ENCODE results near the gene CSTPP1. TPM values are rescaled to one million over a fixed set of nuclear protein-coding genes. Genes with fewer than 3 reads are reported as not detected.

The CSTPP1 gene
- total RNA-seq, 1 donor from 2014 or later = 30.0 TPM

DNA sequence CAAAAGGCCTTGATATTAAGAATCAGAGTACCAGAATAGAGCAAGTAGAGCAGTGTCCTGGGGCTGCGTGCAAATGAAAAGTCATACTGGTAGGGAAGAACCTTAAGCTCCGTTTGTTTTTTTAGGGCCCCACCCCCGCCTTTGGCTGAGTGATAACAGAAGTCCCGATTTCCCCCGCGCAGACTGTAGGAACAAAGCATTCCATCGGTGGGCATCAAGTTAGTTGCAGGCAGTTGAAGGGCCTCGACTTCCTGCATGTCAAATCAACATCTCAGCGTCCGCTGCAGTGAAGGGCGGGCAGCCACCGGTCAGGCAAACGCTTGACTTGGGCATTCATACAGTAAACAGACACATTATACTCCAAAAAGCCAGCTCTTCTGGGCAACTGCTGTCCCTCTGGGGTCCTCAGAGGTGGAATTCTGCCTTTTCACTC lies 29.9 kb upstream of the CSTPP1 start:
- TF ChIP-seq CTCF (IDR thresholded peaks at IDR 0.05; ENCODE audit: unreplicated experiment) = no peak
- Mint-ChIP-seq H3K27ac (ENCODE audit: unreplicated experiment) (peak overlapping the region; percentile 82), H3K36me3 (ENCODE audit: low read depth, unreplicated experiment) (no peaks in the 10 kb centered on the region), H3K4me1 (ENCODE audit: unreplicated experiment) (peaks cover 51% of the 10 kb centered on the region), H3K9me3 (ENCODE audit: unreplicated experiment) (no peaks in the 10 kb centered on the region), H3K27me3 (ENCODE audit: unreplicated experiment) (peaks cover 4% of the 10 kb centered on the region), H3K4me3 (ENCODE audit: unreplicated experiment) (no peak overlapping the region)
- peak; percentile 48 for DNase-seq (ENCODE audit: low spot score)

DNA sequence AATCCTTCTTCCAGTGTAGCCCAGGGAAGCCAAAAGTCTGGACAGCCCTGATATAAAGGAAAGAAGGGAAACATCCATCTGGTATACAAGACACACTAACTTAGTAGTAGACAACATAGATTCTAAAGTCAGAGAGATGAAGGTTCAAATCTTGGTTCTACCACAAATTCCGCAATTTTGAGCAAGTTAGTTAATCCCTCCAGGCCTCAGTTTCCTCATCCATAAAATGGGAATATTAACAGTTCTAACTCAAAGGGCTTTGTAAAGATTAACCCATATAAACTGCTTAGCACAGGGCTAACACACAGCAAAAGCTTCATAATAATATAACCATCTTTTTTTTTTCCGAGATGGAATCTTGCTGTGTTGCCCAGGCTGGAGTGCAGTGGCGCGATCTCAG lies 29.0 kb upstream of the CSTPP1 start:
- Mint-ChIP-seq H3K27me3 (ENCODE audit: unreplicated experiment) (peaks cover 4% of the 10 kb centered on the region), H3K4me3 (ENCODE audit: unreplicated experiment) (no peak overlapping the region), H3K27ac (ENCODE audit: unreplicated experiment) (peak overlapping the region; percentile 82), H3K36me3 (ENCODE audit: low read depth, unreplicated experiment) (no peaks in the 10 kb centered on the region), H3K4me1 (ENCODE audit: unreplicated experiment) (peaks cover 59% of the 10 kb centered on the region), H3K9me3 (ENCODE audit: unreplicated experiment) (no peaks in the 10 kb centered on the region)
- no peak for DNase-seq (ENCODE audit: low spot score)
- no peak for TF ChIP-seq CTCF (IDR thresholded peaks at IDR 0.05; ENCODE audit: unreplicated experiment)

- Mint-ChIP-seq H3K4me3 (ENCODE audit: unreplicated experiment) (peak overlapping the region; percentile 59), H3K27ac (ENCODE audit: unreplicated experiment) (peak overlapping the region; percentile 77), H3K4me1 (ENCODE audit: unreplicated experiment) (peaks cover 56% of the 10 kb centered on the region), H3K27me3 (ENCODE audit: unreplicated experiment) (peaks cover 3% of the 10 kb centered on the region), H3K36me3 (ENCODE audit: low read depth, unreplicated experiment) (no peaks in the 10 kb centered on the region), H3K9me3 (ENCODE audit: unreplicated experiment) (no peaks in the 10 kb centered on the region)
- TF ChIP-seq CTCF (IDR thresholded peaks at IDR 0.05; ENCODE audit: unreplicated experiment) = no peak
- DNase-seq (ENCODE audit: low spot score) = peak; percentile 27
These were observed 23.9 kb upstream of the CSTPP1 start for GRCh38 chr11:46912526-46913150.

DNA sequence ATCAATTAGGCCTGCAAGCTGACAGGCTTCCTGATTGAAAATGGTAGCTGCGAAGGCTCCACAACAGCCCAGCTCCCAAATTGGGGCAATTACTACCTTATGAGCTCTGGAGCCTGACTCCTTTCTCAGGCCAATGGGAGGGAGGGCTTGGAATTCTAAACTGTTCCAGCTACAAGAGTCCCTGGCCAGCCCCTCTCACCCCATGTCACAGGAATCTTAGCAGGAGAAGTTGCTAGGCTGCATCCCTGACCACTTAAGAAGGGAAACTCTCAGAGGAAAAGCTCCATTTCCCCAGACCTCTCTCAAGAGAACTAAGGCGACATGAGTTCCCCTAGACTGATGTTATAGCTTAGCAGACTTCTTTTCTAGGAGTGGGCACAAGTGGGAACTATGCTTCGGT lies 23.1 kb upstream of the CSTPP1 start:
- H3K9me3 Mint-ChIP-seq (ENCODE audit: unreplicated experiment) = no peaks in the 10 kb centered on the region
- H3K27ac Mint-ChIP-seq (ENCODE audit: unreplicated experiment) = peak overlapping the region; percentile 62
- peaks cover 4% of the 10 kb centered on the region for H3K27me3 Mint-ChIP-seq (ENCODE audit: unreplicated experiment)
- TF ChIP-seq CTCF (IDR thresholded peaks at IDR 0.05; ENCODE audit: unreplicated experiment) = no peak
- H3K4me1 Mint-ChIP-seq (ENCODE audit: unreplicated experiment) = peaks cover 56% of the 10 kb centered on the region
- no peaks in the 10 kb centered on the region for H3K36me3 Mint-ChIP-seq (ENCODE audit: low read depth, unreplicated experiment)
- H3K4me3 Mint-ChIP-seq (ENCODE audit: unreplicated experiment) = peak overlapping the region; percentile 17
- DNase-seq (ENCODE audit: low spot score) = no peak

GRCh38 chr11:46914363-46914762 lies 22.2 kb upstream of the CSTPP1 start:
- Mint-ChIP-seq H3K9me3 (ENCODE audit: unreplicated experiment) (no peaks in the 10 kb centered on the region), H3K27me3 (ENCODE audit: unreplicated experiment) (peaks cover 10% of the 10 kb centered on the region), H3K4me3 (ENCODE audit: unreplicated experiment) (peak overlapping the region; percentile 81), H3K27ac (ENCODE audit: unreplicated experiment) (no peak overlapping the region), H3K4me1 (ENCODE audit: unreplicated experiment) (peaks cover 57% of the 10 kb centered on the region), H3K36me3 (ENCODE audit: low read depth, unreplicated experiment) (peaks cover 3% of the 10 kb centered on the region)
- DNase-seq (ENCODE audit: low spot score) = no peak
- no peak for TF ChIP-seq CTCF (IDR thresholded peaks at IDR 0.05; ENCODE audit: unreplicated experiment)

Data from endothelial cell (in vitro differentiated cells).